Measurements from ENCODE around the gene POLR1E. TPM values are rescaled to one million over a fixed set of nuclear protein-coding genes. Genes with fewer than 3 reads are reported as not detected.
A peak's percentile ranks its signal among the peaks of the same experiment; 100 is the strongest.

POLR1E gene
- total and polyA plus RNA-seq, 9 of the 15 experiments (the other 6 are each of a cell fraction or from before 2014, with no cell fraction given) = 18.9 to 102 (median 74.4) TPM

DNA sequence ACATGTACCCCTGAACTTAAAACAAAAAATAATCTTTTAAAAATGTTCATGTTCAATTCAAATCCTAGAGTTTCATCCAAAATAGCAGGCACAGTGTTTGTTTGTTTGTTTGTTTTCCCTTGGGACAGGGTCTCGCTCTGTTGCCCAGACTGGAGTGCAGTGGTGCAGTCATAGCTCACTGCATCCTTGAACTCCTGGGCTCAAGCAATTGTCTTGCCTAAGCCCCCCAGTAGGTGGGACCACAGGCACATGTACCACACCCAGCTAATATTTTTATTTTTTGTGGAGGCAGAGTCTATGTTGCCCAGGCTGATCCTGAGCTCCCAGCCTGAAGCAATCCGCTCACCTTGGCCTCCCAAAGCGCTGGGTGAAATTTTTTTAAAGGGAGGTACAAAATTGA lies 5.0 kb upstream of the POLR1E start:
- ChIA-PET POLR2A (interaction anchor here (0.5 to 1.6 kb wide), 5 partner anchors 15 to 423 kb away, joined by 3 to 5 read pairs (median 4); no protein-coding TSS in a partner anchor), CTCF (ENCODE audit: low intra/inter-chr PET ratio) (no interaction called here)
- Histone ChIP-seq H2AFZ (ENCODE audit: low read depth, low read length) (no peak overlapping the region), H3K4me1 (replicated peaks in 1 of 2; ENCODE audit: control insufficient read depth in 2 of 2, insufficient read depth in 2 of 2, low read length in 2 of 2) (peaks cover 5 to 8% of the 10 kb centered on the region in 2 experiments; a peak in 4 of 5 replicates), H3K9me1 (ENCODE audit: control insufficient read depth, insufficient read depth, low read length) (no peaks in the 10 kb centered on the region), H3K9me3 (replicated peaks; ENCODE audit: control insufficient read depth, insufficient read depth, low read depth, low read length) (no peaks in the 10 kb centered on the region), H3K36me3 (ENCODE audit: control insufficient read depth, insufficient read depth, low read length) (no peaks in the 10 kb centered on the region), H3K9ac (ENCODE audit: insufficient read depth in 1 of 2, low read depth in 2 of 2, low read length in 2 of 2) (no peak overlapping the region), H3K4me2 (ENCODE audit: insufficient read depth, low read length) (no peak overlapping the region), H3K27me3 (ENCODE audit: control insufficient read depth in 2 of 2, insufficient read depth in 2 of 2, low read length in 2 of 2) (peaks cover 7 to 8% of the 10 kb centered on the region in 2 experiments; a peak in 4 of 5 replicates), H3K4me3 (no peak overlapping the region), H3K79me2 (ENCODE audit: control insufficient read depth, insufficient read depth, low read length) (peaks cover 1% of the 10 kb centered on the region; the same call in 2 of the 3 replicates), H3K27ac (ENCODE audit: extremely low read depth, low read depth, low read length) (no peak overlapping the region), H4K20me1 (replicated peaks; ENCODE audit: control insufficient read depth, insufficient read depth, low read length) (no peaks in the 10 kb centered on the region)
- FAIRE-seq (no peak), ATAC-seq (no peak), DNase-seq (ENCODE audit: extremely low read depth in 1 of 4, low spot score in 3 of 4) (no peak)
- BruUV-seq (replicated peaks) = no TSS peak
- WGBS (ENCODE audit: insufficient coverage, low coverage, missing lambda C conversion rate) = 8% methylated on average over 3 of the region's 3 CpGs
- intact Hi-C loops (cut with micrococcal nuclease) (loop anchor here (5.0 kb wide), 4 partner anchors 112 to 882 kb away; partner anchors contain the start of gene TOMM5), in situ Hi-C loops (cut with MboI) (loop anchor here (5.0 to 25.0 kb wide), 3 partner anchors 302 to 882 kb away; partner anchors contain the start of gene SLC25A51)
- TF ChIP-seq SMC3 (conservative IDR thresholded peaks at IDR 0.05; ENCODE audit: insufficient read depth, low read depth, low read length) (no peak), ZNF121 (CRISPR knock-in tag; conservative IDR thresholded peaks at IDR 0.05) (peak; percentile 72)
- TF ChIP-seq, protein P1, sequence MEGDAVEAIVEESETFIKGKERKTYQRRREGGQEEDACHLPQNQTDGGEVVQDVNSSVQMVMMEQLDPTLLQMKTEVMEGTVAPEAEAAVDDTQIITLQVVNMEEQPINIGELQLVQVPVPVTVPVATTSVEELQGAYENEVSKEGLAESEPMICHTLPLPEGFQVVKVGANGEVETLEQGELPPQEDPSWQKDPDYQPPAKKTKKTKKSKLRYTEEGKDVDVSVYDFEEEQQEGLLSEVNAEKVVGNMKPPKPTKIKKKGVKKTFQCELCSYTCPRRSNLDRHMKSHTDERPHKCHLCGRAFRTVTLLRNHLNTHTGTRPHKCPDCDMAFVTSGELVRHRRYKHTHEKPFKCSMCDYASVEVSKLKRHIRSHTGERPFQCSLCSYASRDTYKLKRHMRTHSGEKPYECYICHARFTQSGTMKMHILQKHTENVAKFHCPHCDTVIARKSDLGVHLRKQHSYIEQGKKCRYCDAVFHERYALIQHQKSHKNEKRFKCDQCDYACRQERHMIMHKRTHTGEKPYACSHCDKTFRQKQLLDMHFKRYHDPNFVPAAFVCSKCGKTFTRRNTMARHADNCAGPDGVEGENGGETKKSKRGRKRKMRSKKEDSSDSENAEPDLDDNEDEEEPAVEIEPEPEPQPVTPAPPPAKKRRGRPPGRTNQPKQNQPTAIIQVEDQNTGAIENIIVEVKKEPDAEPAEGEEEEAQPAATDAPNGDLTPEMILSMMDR (IDR thresholded peaks at IDR 0.05 in 2 of 3, conservative IDR thresholded peaks at IDR 0.05 in 1 of 3; ENCODE audit: insufficient read depth in 2 of 3, low read depth in 1 of 3, low read length in 3 of 3) = peak; percentile 5 to 21 (median 20); a peak in 1 of 6 replicates

Measured in K562 (cell line).